HEK293 (cell line): ENCODE data around the gene MEGF6.

Source experiments
- CTCF ChIA-PET: fragments of 350-600 bp; formaldehyde crosslinking; extraction: SDS; loops from one replicate; lab custom pipeline; 2021; ENCODE audit warnings: antibody characterized with exemption; lab: Yijun Ruan, JAX
- POLR2A ChIA-PET: fragments of 300-600 bp; formaldehyde crosslinking; extraction: SDS; loops from one replicate; lab custom pipeline; 2020; ENCODE audit warnings: antibody characterized with exemption, inconsistent platforms; lab: Yijun Ruan, JAX
- H3K27ac ChIP-seq: fragments of 200-500 bp; sonication (Bioruptor generic); 2 replicates; pipeline ENCODE4 v1.5.1; 2014; ENCODE audit warnings: low read depth, low read length, control low read depth, inconsistent platforms; ENCODE audit errors: extremely low read depth
- H3K36me3 ChIP-seq, 2 experiments: fragments of 200-500 bp in 1 of 2; sonication (Bioruptor generic) in 1 of 2; 1 replicate in 1 of 2; 2 replicates in 1 of 2; pipeline ENCODE4 v1.5.1; 2014 to 2017; ENCODE audit warnings: inconsistent platforms in 2 of 2, low read length in 2 of 2; ENCODE audit not compliant: control insufficient read depth in 2 of 2, insufficient read depth in 1 of 2
- H3K4me1 ChIP-seq: fragments of 200-500 bp; sonication (Bioruptor generic); 2 replicates; pipeline ENCODE4 v1.5.1; 2014; ENCODE audit warnings: mild to moderate bottlenecking, low read length, inconsistent platforms; ENCODE audit not compliant: control insufficient read depth, insufficient read depth
- H3K4me3 ChIP-seq: 2 replicates; pipeline ENCODE4 v1.5.1; 2011; ENCODE audit warnings: low read depth, mild to moderate bottlenecking, control low read depth, low read length, moderate library complexity
- H3K9me3 ChIP-seq: fragments of 200-500 bp; sonication (Bioruptor generic); 2 replicates; pipeline ENCODE4 v1.5.1; 2014; ENCODE audit warnings: low read depth, low read length, inconsistent platforms; ENCODE audit not compliant: control insufficient read depth, insufficient read depth
- GLI2 ChIP-seq: fragments of 450-650 bp; formaldehyde crosslinking; IDR thresholded peaks from 2 replicates; pipeline ENCODE4; 2017; ENCODE audit warnings: missing biosample characterization, missing genetic modification characterization, low read depth, borderline replicate concordance
- REST ChIP-seq: fragments of 450-650 bp; formaldehyde crosslinking; IDR thresholded peaks from 2 replicates; pipeline ENCODE4 v1.5.1; 2016; ENCODE audit warnings: missing biosample characterization, missing genetic modification characterization
- WT1 ChIP-seq: fragments of 450-650 bp; formaldehyde crosslinking; IDR thresholded peaks from 2 replicates; pipeline ENCODE4 v1.5.1; 2016; ENCODE audit warnings: missing biosample characterization, missing genetic modification characterization
- ZIC2 ChIP-seq: fragments of 450-650 bp; formaldehyde crosslinking; IDR thresholded peaks from 2 replicates; pipeline ENCODE4 v1.5.1; 2016; ENCODE audit warnings: missing biosample characterization, missing genetic modification characterization
- ZNF174 ChIP-seq: fragments of 450-650 bp; formaldehyde crosslinking; IDR thresholded peaks from 2 replicates; pipeline ENCODE4 v1.5.0; 2017; ENCODE audit warnings: missing biosample characterization, mild to moderate bottlenecking, missing genetic modification characterization
- ZNF2 ChIP-seq: fragments of 450-650 bp; formaldehyde crosslinking; IDR thresholded peaks from 2 replicates; pipeline ENCODE4 v1.5.1; 2016; ENCODE audit warnings: missing biosample characterization, missing genetic modification characterization
- ZNF23 ChIP-seq: fragments of 450-650 bp; formaldehyde crosslinking; IDR thresholded peaks from 2 replicates; pipeline ENCODE4 v1.5.1; 2016; ENCODE audit warnings: missing biosample characterization, missing genetic modification characterization, borderline replicate concordance
- ZNF280D ChIP-seq: fragments of 450-650 bp; formaldehyde crosslinking; IDR thresholded peaks from 2 replicates; pipeline ENCODE4 v1.5.1; 2016; ENCODE audit warnings: missing biosample characterization, missing genetic modification characterization
- ZNF398 ChIP-seq: fragments of 450-650 bp; formaldehyde crosslinking; IDR thresholded peaks from 2 replicates; pipeline ENCODE4 v1.5.1; 2017; ENCODE audit warnings: missing biosample characterization, missing genetic modification characterization
- ZNF426 ChIP-seq: fragments of 450-650 bp; formaldehyde crosslinking; IDR thresholded peaks from 2 replicates; pipeline ENCODE4 v1.5.1; 2017; ENCODE audit warnings: missing biosample characterization, missing genetic modification characterization, mild to moderate bottlenecking, inconsistent platforms, moderate library complexity
- ZNF792 ChIP-seq: fragments of 450-650 bp; formaldehyde crosslinking; IDR thresholded peaks from 2 replicates; pipeline ENCODE4 v1.5.1; 2016; ENCODE audit warnings: missing biosample characterization, missing genetic modification characterization
- TF ChIP-seq, protein P1 (sequence below): fragments of 450-650 bp; formaldehyde crosslinking; IDR thresholded peaks from 2 replicates; pipeline ENCODE4 v1.5.0; 2017; ENCODE audit warnings: missing biosample characterization, missing genetic modification characterization, borderline replicate concordance
- TF ChIP-seq, protein P2 (sequence below): fragments of 450-650 bp; formaldehyde crosslinking; conservative IDR thresholded peaks from 2 replicates; pipeline ENCODE4 v1.5.1; 2016; ENCODE audit warnings: low read depth, missing biosample characterization, missing genetic modification characterization

MEGF6 gene

GRCh38 chr1:3537359-3537758 lies 73.9 kb downstream of the MEGF6 start:
- Histone ChIP-seq H3K9me3 (no peaks in the 10 kb centered on the region), H3K27ac (no peak overlapping the region), H3K4me1 (no peaks in the 10 kb centered on the region), H3K4me3 (no peak overlapping the region), H3K36me3 (no peaks in the 10 kb centered on the region)
- TF ChIP-seq, protein P1, sequence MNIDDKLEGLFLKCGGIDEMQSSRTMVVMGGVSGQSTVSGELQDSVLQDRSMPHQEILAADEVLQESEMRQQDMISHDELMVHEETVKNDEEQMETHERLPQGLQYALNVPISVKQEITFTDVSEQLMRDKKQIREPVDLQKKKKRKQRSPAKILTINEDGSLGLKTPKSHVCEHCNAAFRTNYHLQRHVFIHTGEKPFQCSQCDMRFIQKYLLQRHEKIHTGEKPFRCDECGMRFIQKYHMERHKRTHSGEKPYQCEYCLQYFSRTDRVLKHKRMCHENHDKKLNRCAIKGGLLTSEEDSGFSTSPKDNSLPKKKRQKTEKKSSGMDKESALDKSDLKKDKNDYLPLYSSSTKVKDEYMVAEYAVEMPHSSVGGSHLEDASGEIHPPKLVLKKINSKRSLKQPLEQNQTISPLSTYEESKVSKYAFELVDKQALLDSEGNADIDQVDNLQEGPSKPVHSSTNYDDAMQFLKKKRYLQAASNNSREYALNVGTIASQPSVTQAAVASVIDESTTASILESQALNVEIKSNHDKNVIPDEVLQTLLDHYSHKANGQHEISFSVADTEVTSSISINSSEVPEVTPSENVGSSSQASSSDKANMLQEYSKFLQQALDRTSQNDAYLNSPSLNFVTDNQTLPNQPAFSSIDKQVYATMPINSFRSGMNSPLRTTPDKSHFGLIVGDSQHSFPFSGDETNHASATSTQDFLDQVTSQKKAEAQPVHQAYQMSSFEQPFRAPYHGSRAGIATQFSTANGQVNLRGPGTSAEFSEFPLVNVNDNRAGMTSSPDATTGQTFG (tag by site-specific recombination), result no peak
- TF ChIP-seq ZNF398 (no peak), ZIC2 (tag by site-specific recombination) (no peak), ZNF174 (no peak), WT1 (no peak), GLI2 (no peak), ZNF426 (no peak), ZNF280D (tag by site-specific recombination) (no peak), ZNF23 (tag by site-specific recombination) (no peak), REST (tag by site-specific recombination) (no peak), ZNF792 (tag by site-specific recombination) (no peak), ZNF2 (tag by site-specific recombination) (no peak)
- TF ChIP-seq, protein P2, sequence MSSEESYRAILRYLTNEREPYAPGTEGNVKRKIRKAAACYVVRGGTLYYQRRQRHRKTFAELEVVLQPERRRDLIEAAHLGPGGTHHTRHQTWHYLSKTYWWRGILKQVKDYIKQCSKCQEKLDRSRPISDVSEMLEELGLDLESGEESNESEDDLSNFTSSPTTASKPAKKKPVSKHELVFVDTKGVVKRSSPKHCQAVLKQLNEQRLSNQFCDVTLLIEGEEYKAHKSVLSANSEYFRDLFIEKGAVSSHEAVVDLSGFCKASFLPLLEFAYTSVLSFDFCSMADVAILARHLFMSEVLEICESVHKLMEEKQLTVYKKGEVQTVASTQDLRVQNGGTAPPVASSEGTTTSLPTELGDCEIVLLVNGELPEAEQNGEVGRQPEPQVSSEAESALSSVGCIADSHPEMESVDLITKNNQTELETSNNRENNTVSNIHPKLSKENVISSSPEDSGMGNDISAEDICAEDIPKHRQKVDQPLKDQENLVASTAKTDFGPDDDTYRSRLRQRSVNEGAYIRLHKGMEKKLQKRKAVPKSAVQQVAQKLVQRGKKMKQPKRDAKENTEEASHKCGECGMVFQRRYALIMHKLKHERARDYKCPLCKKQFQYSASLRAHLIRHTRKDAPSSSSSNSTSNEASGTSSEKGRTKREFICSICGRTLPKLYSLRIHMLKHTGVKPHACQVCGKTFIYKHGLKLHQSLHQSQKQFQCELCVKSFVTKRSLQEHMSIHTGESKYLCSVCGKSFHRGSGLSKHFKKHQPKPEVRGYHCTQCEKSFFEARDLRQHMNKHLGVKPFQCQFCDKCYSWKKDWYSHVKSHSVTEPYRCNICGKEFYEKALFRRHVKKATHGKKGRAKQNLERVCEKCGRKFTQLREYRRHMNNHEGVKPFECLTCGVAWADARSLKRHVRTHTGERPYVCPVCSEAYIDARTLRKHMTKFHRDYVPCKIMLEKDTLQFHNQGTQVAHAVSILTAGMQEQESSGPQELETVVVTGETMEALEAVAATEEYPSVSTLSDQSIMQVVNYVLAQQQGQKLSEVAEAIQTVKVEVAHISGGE, result no peak
- CTCF ChIA-PET, result interaction anchor here (0.6 to 0.8 kb wide), 2 partner anchors 22 to 50 kb away, joined by 3 to 4 read pairs; no protein-coding TSS in a partner anchor
- POLR2A ChIA-PET, result no interaction called here
